SU-DHL-6 (cell line): ENCODE results near the gene DAZL.
A peak's percentile ranks its signal among the peaks of the same experiment; 100 is the strongest.

Source experiments
- H2AFZ ChIP-seq: fragments of 200-600 bp; sonication (generic); 2 replicates; pipeline ENCODE4 v1.6.1; 2014; ENCODE audit warnings: low read depth, mild to moderate bottlenecking, moderate library complexity, mixed read lengths, antibody characterized with exemption, low read length; ENCODE audit not compliant: severe bottlenecking
- H3F3A ChIP-seq: fragments of 200-600 bp; shearing (Covaris generic); 2 replicates; pipeline ENCODE4 v1.6.0; 2016; ENCODE audit warnings: antibody characterized with exemption, mild to moderate bottlenecking; ENCODE audit not compliant: insufficient read depth
- H3K27ac ChIP-seq: fragments of 200-600 bp; sonication (generic); 2 replicates; pipeline ENCODE4 v1.5.1; 2016; ENCODE audit warnings: low read depth, mild to moderate bottlenecking, low read length, moderate library complexity, mixed read lengths
- H3K27me3 ChIP-seq: fragments of 200-600 bp; sonication (generic), shearing (Covaris generic); 2 replicates; pipeline ENCODE4 v1.6.0; 2014; ENCODE audit warnings: mild to moderate bottlenecking, low read length
- H3K36me3 ChIP-seq: fragments of 200-600 bp; sonication (generic); 2 replicates; pipeline ENCODE4 v1.6.1; 2014; ENCODE audit warnings: mild to moderate bottlenecking, low read length, mixed read lengths
- H3K4me2 ChIP-seq: fragments of 300-600, 200-600 bp; shearing (Covaris generic), sonication (generic); 2 replicates; pipeline ENCODE4 v1.6.0; 2014; ENCODE audit warnings: low read length, low read depth, mild to moderate bottlenecking; ENCODE audit not compliant: poor library complexity, severe bottlenecking
- H3K4me3 ChIP-seq: fragments of 200-600 bp; sonication (generic); 2 replicates; pipeline ENCODE4 v1.5.1; 2014; ENCODE audit warnings: antibody characterized with exemption, low read length, mild to moderate bottlenecking, mixed read lengths; ENCODE audit not compliant: insufficient read depth, poor library complexity, severe bottlenecking
- H3K79me2 ChIP-seq: fragments of 200-600 bp; sonication (generic); 2 replicates; pipeline ENCODE4 v1.6.1; 2014; ENCODE audit warnings: mild to moderate bottlenecking, low read length, moderate library complexity; ENCODE audit not compliant: insufficient read depth
- H3K9ac ChIP-seq: fragments of 200-600 bp; sonication (generic); 2 replicates; pipeline ENCODE4 v1.7.0; 2014; ENCODE audit warnings: mild to moderate bottlenecking, low read length
- H3K9me2 ChIP-seq: fragments of 200-600 bp; sonication (generic); replicated peaks from 2 replicates; pipeline ENCODE4 v1.6.1; 2014; ENCODE audit warnings: low read length; ENCODE audit not compliant: insufficient read depth
- H3K9me3 ChIP-seq: fragments of 200-600 bp; sonication (generic); 2 replicates; pipeline ENCODE4 v1.6.1; 2014; ENCODE audit warnings: low read length, mixed read lengths; ENCODE audit not compliant: insufficient read depth
- H4K20me1 ChIP-seq: fragments of 200-600 bp; sonication (generic); 2 replicates; pipeline ENCODE4 v1.6.1; 2014; ENCODE audit warnings: low read depth, mild to moderate bottlenecking, antibody characterized with exemption, low read length, moderate library complexity, mixed read lengths
- CTCF ChIP-seq: fragments of 200-600 bp; sonication (generic); IDR thresholded peaks from one replicate; pipeline ENCODE4 v1.5.1; 2017; ENCODE audit warnings: antibody characterized with exemption, mild to moderate bottlenecking, low read length, moderate library complexity; ENCODE audit not compliant: insufficient read depth, poor library complexity, severe bottlenecking
- EZH2phosphoT487 ChIP-seq: fragments of 200-600 bp; sonication (generic), shearing (Covaris generic); conservative IDR thresholded peaks from 2 replicates; pipeline ENCODE4 v1.6.1; 2018; ENCODE audit warnings: mild to moderate bottlenecking, antibody characterized with exemption, low read length, moderate library complexity, mixed read lengths

The DAZL gene

GRCh38 chr3:16595778-16596177, 9.4 kb downstream of the DAZL start:
- Histone ChIP-seq H3K36me3 (no peaks in the 10 kb centered on the region), H3K9me2 (no peaks in the 10 kb centered on the region), H3K4me3 (no peak overlapping the region), H3K4me2 (no peak overlapping the region), H4K20me1 (no peaks in the 10 kb centered on the region), H3K79me2 (no peaks in the 10 kb centered on the region), H3K27me3 (no peaks in the 10 kb centered on the region), H2AFZ (no peak overlapping the region), H3K9me3 (no peaks in the 10 kb centered on the region), H3K9ac (no peak overlapping the region), H3F3A (0 out of 2 replicates have a peak, but pooled peaks cover 2% of the 10 kb centered on the region), H3K27ac (no peak overlapping the region)
- TF ChIP-seq EZH2phosphoT487 (no peak), CTCF (no peak)

DNA sequence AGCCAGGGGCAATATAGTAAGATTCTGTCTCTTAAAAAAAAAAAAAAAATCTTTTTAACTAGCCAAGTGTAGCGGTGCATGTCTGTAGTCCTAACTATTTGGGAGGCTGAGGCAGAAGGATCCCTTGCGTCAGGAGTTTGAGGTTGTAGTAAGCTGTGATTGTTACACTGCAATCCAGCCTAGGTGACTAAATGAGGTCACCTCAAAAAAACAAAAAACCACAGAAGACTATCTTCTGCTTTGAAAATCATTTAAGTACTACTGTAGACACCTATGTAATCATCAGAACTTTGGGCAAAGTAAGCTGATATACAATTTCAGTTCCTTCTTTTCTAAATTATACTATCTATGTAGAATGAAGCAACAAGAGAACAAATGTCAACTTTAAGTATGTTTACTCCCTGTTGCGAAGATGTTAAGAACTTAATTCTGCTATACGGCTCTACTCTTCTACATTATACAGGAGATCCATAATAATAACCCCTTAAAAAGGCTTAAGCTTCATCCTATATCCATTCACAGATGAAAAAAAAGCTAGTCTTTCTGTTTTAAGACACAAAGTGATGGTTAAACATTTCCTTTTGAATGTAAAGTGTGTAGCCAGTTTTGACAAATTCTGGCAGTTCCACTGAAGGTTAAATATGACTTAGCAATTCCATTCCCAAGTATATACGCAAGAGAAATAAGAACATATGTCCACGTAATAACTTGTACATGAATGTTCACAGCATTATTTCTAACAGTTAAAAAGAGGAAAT, 15.2 kb downstream of the DAZL start:
- no peaks in the 10 kb centered on the region for H3K79me2 ChIP-seq
- H3F3A ChIP-seq, result no peaks in the 10 kb centered on the region
- no peak overlapping the region for H3K9ac ChIP-seq
- no peak overlapping the region for H3K4me3 ChIP-seq
- peak overlapping the region; percentile 2 for H3K4me2 ChIP-seq
- no peaks in the 10 kb centered on the region for H3K9me2 ChIP-seq
- TF ChIP-seq CTCF, result no peak
- no peak for TF ChIP-seq EZH2phosphoT487
- no peaks in the 10 kb centered on the region for H3K36me3 ChIP-seq
- H3K27ac ChIP-seq, result no peak overlapping the region
- no peaks in the 10 kb centered on the region for H3K27me3 ChIP-seq
- H2AFZ ChIP-seq, result no peak overlapping the region
- H3K9me3 ChIP-seq, result no peaks in the 10 kb centered on the region
- H4K20me1 ChIP-seq, result no peaks in the 10 kb centered on the region

GRCh38 chr3:16589120-16589519, 16.1 kb downstream of the DAZL start:
- TF ChIP-seq EZH2phosphoT487, result no peak
- no peak for TF ChIP-seq CTCF
- H3K36me3 ChIP-seq, result no peaks in the 10 kb centered on the region
- H3K4me3 ChIP-seq, result no peak overlapping the region
- H3K9me3 ChIP-seq, result no peaks in the 10 kb centered on the region
- H4K20me1 ChIP-seq, result no peaks in the 10 kb centered on the region
- H3K79me2 ChIP-seq, result no peaks in the 10 kb centered on the region
- no peaks in the 10 kb centered on the region for H3F3A ChIP-seq
- H3K9ac ChIP-seq, result no peak overlapping the region
- no peaks in the 10 kb centered on the region for H3K27me3 ChIP-seq
- H3K4me2 ChIP-seq, result no peak overlapping the region
- H3K27ac ChIP-seq, result no peak overlapping the region
- H3K9me2 ChIP-seq, result no peaks in the 10 kb centered on the region
- no peak overlapping the region for H2AFZ ChIP-seq
